ENCODE results near the gene ASPSCR1.

ASPSCR1 gene

DNA sequence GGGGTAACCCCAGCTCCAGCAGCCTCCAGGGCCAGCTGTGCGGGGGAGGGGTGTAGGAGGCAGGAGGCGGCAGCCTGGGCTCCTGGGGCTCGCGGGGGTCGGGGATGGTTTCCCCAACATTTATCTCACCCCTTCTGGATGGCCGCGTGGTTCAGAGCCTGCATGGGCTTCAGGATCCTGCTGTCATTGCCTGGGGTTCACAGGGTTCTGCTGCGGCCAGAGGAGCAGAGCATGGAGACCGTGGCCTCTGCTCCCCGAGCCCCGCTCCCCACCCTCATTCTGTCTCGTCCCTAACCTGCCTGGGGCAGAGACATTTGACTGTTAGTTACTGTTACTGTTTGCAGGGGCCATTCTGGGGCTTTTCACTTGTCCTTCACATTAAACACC is 35.3 kb upstream of the ASPSCR1 start:
- 74% methylated on average over 5 of the region's 12 CpGs for WGBS (ENCODE audit: insufficient coverage)
- Histone ChIP-seq H3K4me3 (ENCODE audit: control insufficient read depth in 1 of 7, extremely low read depth in 1 of 7, insufficient read depth in 4 of 7, low read depth in 2 of 7, low read length in 6 of 7) (no peak overlapping the region), H3K36me3 (ENCODE audit: control insufficient read depth in 4 of 4, insufficient read depth in 4 of 4, low read length in 3 of 4) (no peaks in the 10 kb centered on the region), H3K9me3 (ENCODE audit: control extremely low read depth in 1 of 5, control insufficient read depth in 4 of 5, insufficient read depth in 2 of 5, low read depth in 1 of 5, low read length in 4 of 5) (no peaks in the 10 kb centered on the region), H3K27ac (ENCODE audit: insufficient read depth in 1 of 2, low read depth in 1 of 2, low read length in 2 of 2, poor library complexity in 1 of 2, severe bottlenecking in 2 of 2) (no peak overlapping the region), H3K27me3 (replicated peaks in 2 of 5; ENCODE audit: control insufficient read depth in 4 of 5, insufficient read depth in 5 of 5, low read length in 4 of 5) (peaks cover 0 to 4% (median 0%) of the 10 kb centered on the region in 5 experiments), H3K4me1 (ENCODE audit: control extremely low read depth in 1 of 4, control insufficient read depth in 4 of 4, insufficient read depth in 4 of 4, low read length in 3 of 4) (peaks cover 0 to 25% (median 24%) of the 10 kb centered on the region in 4 experiments)
- DNase-seq: no peak
- ChIA-PET POLR2A (no interaction called here), CTCF (no interaction called here)

DNA sequence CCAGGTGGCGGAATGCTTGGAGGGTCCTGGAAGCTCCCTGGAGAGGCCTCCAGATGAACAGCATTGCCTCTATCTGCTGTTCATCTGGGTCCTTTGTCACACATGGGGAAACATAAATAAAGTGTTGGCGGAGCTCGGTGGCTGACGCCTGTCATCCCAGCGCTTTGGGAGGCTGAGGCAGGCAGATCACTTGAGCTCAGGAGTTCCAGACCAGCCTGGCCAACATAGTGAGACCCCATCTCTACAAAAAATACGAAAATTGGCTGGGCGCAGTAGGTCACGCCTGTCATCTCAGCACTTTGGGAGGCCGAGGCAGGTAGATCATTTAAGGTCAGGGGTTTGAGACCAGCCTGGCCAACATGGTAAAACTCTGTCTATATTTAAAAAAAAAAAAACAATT is 32.6 kb upstream of the ASPSCR1 start:
- WGBS (ENCODE audit: insufficient coverage): 96% methylated on average over 8 of the region's 9 CpGs
- CTCF ChIA-PET: interaction anchor here (0.8 to 2.0 kb wide), 4 partner anchors 9 to 75 kb away, joined by 3 to 7 read pairs (median 4); partner anchors contain the start of gene MAFG
- Histone ChIP-seq H3K9me3 (ENCODE audit: control extremely low read depth in 1 of 5, control insufficient read depth in 4 of 5, insufficient read depth in 2 of 5, low read depth in 1 of 5, low read length in 4 of 5) (no peaks in the 10 kb centered on the region), H3K36me3 (ENCODE audit: control insufficient read depth in 4 of 4, insufficient read depth in 4 of 4, low read length in 3 of 4) (no peaks in the 10 kb centered on the region), H3K4me1 (ENCODE audit: control extremely low read depth in 1 of 4, control insufficient read depth in 4 of 4, insufficient read depth in 4 of 4, low read length in 3 of 4) (peaks cover 0 to 8% (median 4%) of the 10 kb centered on the region in 4 experiments), H3K4me3 (ENCODE audit: control insufficient read depth in 1 of 7, extremely low read depth in 1 of 7, insufficient read depth in 4 of 7, low read depth in 2 of 7, low read length in 6 of 7) (no peak overlapping the region), H3K27me3 (replicated peaks in 2 of 5; ENCODE audit: control insufficient read depth in 4 of 5, insufficient read depth in 5 of 5, low read length in 4 of 5) (peaks cover 0 to 4% (median 0%) of the 10 kb centered on the region in 5 experiments), H3K27ac (ENCODE audit: insufficient read depth in 1 of 2, low read depth in 1 of 2, low read length in 2 of 2, poor library complexity in 1 of 2, severe bottlenecking in 2 of 2) (no peak overlapping the region)
- no peak for DNase-seq
- POLR2A ChIA-PET: no interaction called here

DNA sequence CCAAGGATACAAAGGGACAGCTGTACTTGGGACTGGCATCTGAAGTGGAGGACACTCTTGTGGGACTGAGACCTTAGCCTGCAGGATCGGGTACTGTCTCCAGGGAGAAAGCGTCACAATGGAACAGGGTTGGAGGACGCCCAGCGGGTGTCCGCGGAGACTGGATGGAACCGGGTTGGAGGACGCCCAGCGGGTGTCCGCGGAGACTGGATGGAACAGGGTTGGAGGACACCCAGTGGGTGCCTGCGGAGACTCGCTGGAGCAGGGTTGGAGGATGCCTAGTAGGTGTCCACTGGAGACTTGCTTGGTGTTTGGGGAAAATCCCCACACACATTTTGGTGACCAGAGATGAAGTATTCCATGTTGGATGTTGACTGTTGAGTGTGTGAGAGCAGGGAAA is 30.2 kb upstream of the ASPSCR1 start, which contains the start of gene MYADML2:
MYADML2 (minus strand) TSS at position 45 of the 400 bp plus-strand sequence. CDS start 5,492 bp downstream, outside the sequence.
- POLR2A ChIA-PET: no interaction called here
- Histone ChIP-seq H3K4me1 (ENCODE audit: control extremely low read depth in 1 of 4, control insufficient read depth in 4 of 4, insufficient read depth in 4 of 4, low read length in 3 of 4) (peaks cover 0 to 5% (median 0%) of the 10 kb centered on the region in 4 experiments), H3K36me3 (ENCODE audit: control insufficient read depth in 4 of 4, insufficient read depth in 4 of 4, low read length in 3 of 4) (no peaks in the 10 kb centered on the region), H3K4me3 (ENCODE audit: control insufficient read depth in 1 of 7, extremely low read depth in 1 of 7, insufficient read depth in 4 of 7, low read depth in 2 of 7, low read length in 6 of 7) (no peak within 1 kb of the TSS), H3K27ac (ENCODE audit: insufficient read depth in 1 of 2, low read depth in 1 of 2, low read length in 2 of 2, poor library complexity in 1 of 2, severe bottlenecking in 2 of 2) (no peak within 1 kb of the TSS), H3K9me3 (ENCODE audit: control extremely low read depth in 1 of 5, control insufficient read depth in 4 of 5, insufficient read depth in 2 of 5, low read depth in 1 of 5, low read length in 4 of 5) (no peaks in the 10 kb centered on the region), H3K27me3 (replicated peaks in 2 of 5; ENCODE audit: control insufficient read depth in 4 of 5, insufficient read depth in 5 of 5, low read length in 4 of 5) (peaks cover 0 to 4% (median 0%) of the 10 kb centered on the region in 5 experiments)
- CTCF ChIA-PET: interaction anchor here (1.0 kb wide), 1 partner anchor 74 kb away, joined by 4 read pairs; no protein-coding TSS in a partner anchor
- WGBS (ENCODE audit: insufficient coverage): 97% methylated on average over 5 of the region's 13 CpGs
- DNase-seq: no peak

DNA sequence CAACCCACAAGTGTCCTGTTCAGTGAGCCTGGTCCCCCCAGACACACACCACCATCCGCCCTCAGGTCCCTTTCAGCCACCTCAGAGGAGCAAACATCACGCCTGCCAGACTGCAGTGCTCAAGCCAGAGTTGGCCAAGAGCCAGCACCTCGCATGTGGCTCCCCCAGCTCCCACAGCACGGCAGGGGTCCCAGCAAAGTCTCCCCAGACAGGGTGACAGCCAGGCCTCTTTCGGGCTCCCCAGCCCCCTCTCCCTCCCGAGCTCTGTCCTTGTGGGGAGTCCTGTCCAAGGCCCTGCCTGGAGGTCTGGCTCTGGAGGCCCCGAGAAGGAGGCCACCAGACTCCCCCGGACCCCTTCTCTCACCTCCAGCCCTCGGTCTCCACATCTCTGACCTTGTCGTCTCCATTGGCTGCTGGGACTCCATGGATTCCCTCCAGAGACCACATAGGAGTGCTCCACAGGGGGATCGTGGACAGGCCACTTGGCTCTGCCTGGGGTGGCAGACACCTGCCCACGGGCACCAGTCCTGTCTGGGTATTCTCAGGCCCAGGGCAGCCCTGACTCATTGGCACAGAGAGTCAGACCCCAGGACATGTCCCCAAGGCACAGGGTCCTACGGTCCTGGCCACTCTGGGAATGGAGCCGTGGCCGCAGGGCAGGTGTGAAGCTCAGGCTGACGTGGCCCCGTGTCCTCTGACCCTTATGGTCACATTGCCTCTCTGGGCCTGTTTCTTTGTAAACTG is 28.6 kb upstream of the ASPSCR1 start:
- POLR2A ChIA-PET: no interaction called here
- H3K36me3 ChIP-seq (ENCODE audit: control insufficient read depth in 4 of 4, insufficient read depth in 4 of 4, low read length in 3 of 4): no peaks in the 10 kb centered on the region
- WGBS (ENCODE audit: insufficient coverage): 97% methylated on average over 11 of the region's 17 CpGs
- peaks cover 0 to 4% (median 0%) of the 10 kb centered on the region in 5 experiments for H3K27me3 ChIP-seq (replicated peaks in 2 of 5; ENCODE audit: control insufficient read depth in 4 of 5, insufficient read depth in 5 of 5, low read length in 4 of 5)
- peaks cover 0 to 12% (median 4%) of the 10 kb centered on the region in 4 experiments for H3K4me1 ChIP-seq (ENCODE audit: control extremely low read depth in 1 of 4, control insufficient read depth in 4 of 4, insufficient read depth in 4 of 4, low read length in 3 of 4)
- H3K27ac ChIP-seq (ENCODE audit: insufficient read depth in 1 of 2, low read depth in 1 of 2, low read length in 2 of 2, poor library complexity in 1 of 2, severe bottlenecking in 2 of 2): no peak overlapping the region
- no peak overlapping the region for H3K4me3 ChIP-seq (ENCODE audit: control insufficient read depth in 1 of 7, extremely low read depth in 1 of 7, insufficient read depth in 4 of 7, low read depth in 2 of 7, low read length in 6 of 7)
- H3K9me3 ChIP-seq (ENCODE audit: control extremely low read depth in 1 of 5, control insufficient read depth in 4 of 5, insufficient read depth in 2 of 5, low read depth in 1 of 5, low read length in 4 of 5): no peaks in the 10 kb centered on the region
- no peak for DNase-seq
- CTCF ChIA-PET: interaction anchor here (1.0 kb wide), 1 partner anchor 11 kb away, joined by 3 read pairs; no protein-coding TSS in a partner anchor

DNA sequence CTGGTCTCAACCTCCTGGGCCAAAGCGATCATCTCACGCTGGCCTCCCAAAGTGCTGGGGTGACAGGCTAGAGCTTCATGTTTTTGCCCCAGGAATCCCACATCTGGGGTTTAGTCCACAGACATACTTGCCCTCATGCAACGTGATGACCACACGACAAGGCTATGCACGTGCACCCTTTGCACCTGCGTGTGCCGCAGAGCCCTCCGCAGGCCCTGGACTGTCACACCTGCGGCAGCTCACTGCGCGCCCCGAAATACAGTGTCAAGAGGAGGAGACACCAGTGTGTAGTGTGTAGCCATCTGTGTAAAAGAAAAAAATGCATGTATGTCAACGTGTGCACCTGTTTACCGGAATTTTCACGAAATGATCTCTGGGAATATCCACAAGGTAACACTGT is 26.9 kb upstream of the ASPSCR1 start:
- CTCF ChIA-PET: interaction anchor here (1.3 to 2.1 kb wide), 3 partner anchors 10 to 22 kb away, joined by 3 to 5 read pairs (median 4); no protein-coding TSS in a partner anchor
- peaks cover 0 to 2% (median 0%) of the 10 kb centered on the region in 5 experiments for H3K27me3 ChIP-seq (replicated peaks in 2 of 5; ENCODE audit: control insufficient read depth in 4 of 5, insufficient read depth in 5 of 5, low read length in 4 of 5)
- DNase-seq: no peak

DNA sequence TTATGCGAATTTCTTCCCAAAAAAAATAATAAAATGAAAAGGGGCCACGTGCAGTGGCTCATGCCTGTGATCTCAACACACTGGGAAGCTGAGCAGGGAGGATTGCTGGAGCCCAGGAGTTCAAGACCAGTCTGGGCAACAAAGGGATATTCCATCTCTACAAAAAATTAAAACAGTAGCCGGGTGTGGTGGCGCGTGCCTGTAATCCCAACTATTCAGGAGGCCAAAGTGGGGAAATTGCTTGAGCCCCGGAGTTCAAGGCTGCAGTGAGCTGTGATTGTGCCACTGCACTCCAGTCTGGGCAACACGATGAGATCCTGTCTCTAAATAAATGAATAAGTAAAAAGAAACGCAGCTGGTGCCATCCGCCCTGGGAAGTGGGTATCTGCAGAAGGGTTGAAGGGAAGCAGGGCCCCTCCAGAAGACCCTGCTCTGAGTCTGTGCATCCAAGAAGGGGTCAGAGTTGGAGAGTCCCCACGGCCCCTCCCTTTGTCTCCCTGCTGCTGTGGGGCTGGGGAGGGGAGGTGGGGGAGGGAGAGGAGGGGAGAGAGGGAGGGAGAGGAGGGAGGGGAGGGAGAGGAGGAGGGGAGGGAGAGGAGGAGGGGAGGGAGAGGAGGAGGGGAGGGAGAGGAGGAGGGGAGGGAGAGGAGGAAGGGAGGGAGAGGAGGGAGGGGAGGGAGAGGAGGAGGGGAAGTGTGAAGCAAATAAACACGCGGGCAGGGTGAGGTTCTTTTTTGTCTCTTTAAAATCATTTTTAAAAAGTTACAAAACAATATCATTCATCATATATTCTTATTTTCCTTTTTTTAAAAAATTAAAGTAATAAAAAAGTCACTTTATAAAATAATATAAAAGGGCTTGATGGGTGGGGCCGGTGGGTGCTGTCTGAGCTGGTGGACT is 25.4 kb upstream of the ASPSCR1 start:
- WGBS (ENCODE audit: insufficient coverage): 66% methylated on average over 9 of the region's 13 CpGs
- no peaks in the 10 kb centered on the region for H3K9me3 ChIP-seq (ENCODE audit: control extremely low read depth in 1 of 5, control insufficient read depth in 4 of 5, insufficient read depth in 2 of 5, low read depth in 1 of 5, low read length in 4 of 5)
- peaks cover 0 to 12% (median 4%) of the 10 kb centered on the region in 4 experiments for H3K4me1 ChIP-seq (ENCODE audit: control extremely low read depth in 1 of 4, control insufficient read depth in 4 of 4, insufficient read depth in 4 of 4, low read length in 3 of 4)
- peaks cover 0 to 2% (median 0%) of the 10 kb centered on the region in 5 experiments for H3K27me3 ChIP-seq (replicated peaks in 2 of 5; ENCODE audit: control insufficient read depth in 4 of 5, insufficient read depth in 5 of 5, low read length in 4 of 5)
- DNase-seq: no peak
- H3K27ac ChIP-seq (ENCODE audit: insufficient read depth in 1 of 2, low read depth in 1 of 2, low read length in 2 of 2, poor library complexity in 1 of 2, severe bottlenecking in 2 of 2): no peak overlapping the region
- POLR2A ChIA-PET: interaction anchor here (0.7 kb wide), 1 partner anchor 7 kb away, joined by 4 read pairs; no protein-coding TSS in a partner anchor
- CTCF ChIA-PET: interaction anchor here (0.7 to 2.1 kb wide), 8 partner anchors 9 to 69 kb away, joined by 3 to 5 read pairs (median 3); partner anchors contain the start of gene ASPSCR1
- H3K36me3 ChIP-seq (ENCODE audit: control insufficient read depth in 4 of 4, insufficient read depth in 4 of 4, low read length in 3 of 4): no peaks in the 10 kb centered on the region
- H3K4me3 ChIP-seq (ENCODE audit: control insufficient read depth in 1 of 7, extremely low read depth in 1 of 7, insufficient read depth in 4 of 7, low read depth in 2 of 7, low read length in 6 of 7): no peak overlapping the region

More for the DNA sequence above, 26.9 kb upstream of the ASPSCR1 start:
- peaks cover 0 to 12% (median 4%) of the 10 kb centered on the region in 4 experiments for H3K4me1 ChIP-seq (ENCODE audit: control extremely low read depth in 1 of 4, control insufficient read depth in 4 of 4, insufficient read depth in 4 of 4, low read length in 3 of 4)
- H3K4me3 ChIP-seq (ENCODE audit: control insufficient read depth in 1 of 7, extremely low read depth in 1 of 7, insufficient read depth in 4 of 7, low read depth in 2 of 7, low read length in 6 of 7): no peak overlapping the region
- no peaks in the 10 kb centered on the region for H3K9me3 ChIP-seq (ENCODE audit: control extremely low read depth in 1 of 5, control insufficient read depth in 4 of 5, insufficient read depth in 2 of 5, low read depth in 1 of 5, low read length in 4 of 5)
- no peaks in the 10 kb centered on the region for H3K36me3 ChIP-seq (ENCODE audit: control insufficient read depth in 4 of 4, insufficient read depth in 4 of 4, low read length in 3 of 4)
- H3K27ac ChIP-seq (ENCODE audit: insufficient read depth in 1 of 2, low read depth in 1 of 2, low read length in 2 of 2, poor library complexity in 1 of 2, severe bottlenecking in 2 of 2): no peak overlapping the region
- WGBS (ENCODE audit: insufficient coverage): 86% methylated on average over 15 of the region's 15 CpGs
- POLR2A ChIA-PET: no interaction called here

Data from common myeloid progenitor, CD34-positive (primary cell).